Muscle of arm (tissue), 14 donors: ENCODE results near the gene MYLK. TPM values are rescaled to one million over a fixed set of nuclear protein-coding genes. Genes with fewer than 3 reads are reported as not detected.
"Not testable (repeated sequence)": the region's sequence is repeated elsewhere in the genome, so short reads cannot be mapped to it uniquely, and the experiment has no call there.

Experiments used
- DNase-seq: peaks from one replicate; pipeline ENCODE4 v3.0.0-alpha.2; 2013
- long read RNA-seq, 11 donors: transcript quantifications; one replicate each; lab custom pipeline, GENCODE V29; 2026
- polyA plus RNA-seq, 12 donors: library from polyadenylated mRNA; unstranded; fragments of 120-200 nt; gene quantifications; one replicate each; pipeline ENCODE4 v1.2.1, GENCODE V29; 2013; ENCODE audit not compliant: insufficient read length in 12 of 12

Gene MYLK, protein sequence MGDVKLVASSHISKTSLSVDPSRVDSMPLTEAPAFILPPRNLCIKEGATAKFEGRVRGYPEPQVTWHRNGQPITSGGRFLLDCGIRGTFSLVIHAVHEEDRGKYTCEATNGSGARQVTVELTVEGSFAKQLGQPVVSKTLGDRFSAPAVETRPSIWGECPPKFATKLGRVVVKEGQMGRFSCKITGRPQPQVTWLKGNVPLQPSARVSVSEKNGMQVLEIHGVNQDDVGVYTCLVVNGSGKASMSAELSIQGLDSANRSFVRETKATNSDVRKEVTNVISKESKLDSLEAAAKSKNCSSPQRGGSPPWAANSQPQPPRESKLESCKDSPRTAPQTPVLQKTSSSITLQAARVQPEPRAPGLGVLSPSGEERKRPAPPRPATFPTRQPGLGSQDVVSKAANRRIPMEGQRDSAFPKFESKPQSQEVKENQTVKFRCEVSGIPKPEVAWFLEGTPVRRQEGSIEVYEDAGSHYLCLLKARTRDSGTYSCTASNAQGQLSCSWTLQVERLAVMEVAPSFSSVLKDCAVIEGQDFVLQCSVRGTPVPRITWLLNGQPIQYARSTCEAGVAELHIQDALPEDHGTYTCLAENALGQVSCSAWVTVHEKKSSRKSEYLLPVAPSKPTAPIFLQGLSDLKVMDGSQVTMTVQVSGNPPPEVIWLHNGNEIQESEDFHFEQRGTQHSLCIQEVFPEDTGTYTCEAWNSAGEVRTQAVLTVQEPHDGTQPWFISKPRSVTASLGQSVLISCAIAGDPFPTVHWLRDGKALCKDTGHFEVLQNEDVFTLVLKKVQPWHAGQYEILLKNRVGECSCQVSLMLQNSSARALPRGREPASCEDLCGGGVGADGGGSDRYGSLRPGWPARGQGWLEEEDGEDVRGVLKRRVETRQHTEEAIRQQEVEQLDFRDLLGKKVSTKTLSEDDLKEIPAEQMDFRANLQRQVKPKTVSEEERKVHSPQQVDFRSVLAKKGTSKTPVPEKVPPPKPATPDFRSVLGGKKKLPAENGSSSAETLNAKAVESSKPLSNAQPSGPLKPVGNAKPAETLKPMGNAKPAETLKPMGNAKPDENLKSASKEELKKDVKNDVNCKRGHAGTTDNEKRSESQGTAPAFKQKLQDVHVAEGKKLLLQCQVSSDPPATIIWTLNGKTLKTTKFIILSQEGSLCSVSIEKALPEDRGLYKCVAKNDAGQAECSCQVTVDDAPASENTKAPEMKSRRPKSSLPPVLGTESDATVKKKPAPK (N-terminal part only)
- polyA plus RNA-seq: 100 to 1,000 TPM in 1 of 12 donors, 10 to 100 TPM in 10, not detected in 1; 15.4 to 109 (median 22.5) TPM
- long read RNA-seq, donor 1, full-length matches to known transcripts: 431 of 602 reads
- long read RNA-seq, donor 1, partial matches to known transcripts: 171 of 602 reads
- long read RNA-seq, donor 1, other reads (novel, unspliced or antisense): 0 of 602 reads
- long read RNA-seq, donor 2, full-length matches to known transcripts: 1 of 1 reads
- long read RNA-seq, donor 2, partial matches to known transcripts: 0 of 1 reads
- long read RNA-seq, donor 2, other reads (novel, unspliced or antisense): 0 of 1 reads
- long read RNA-seq, donor 3, full-length matches to known transcripts: 1 of 1 reads
- long read RNA-seq, donor 3, partial matches to known transcripts: 0 of 1 reads
- long read RNA-seq, donor 3, other reads (novel, unspliced or antisense): 0 of 1 reads
- long read RNA-seq, donor 4, partial matches to known transcripts: 0 of 1 reads
- long read RNA-seq, donor 4, other reads (novel, unspliced or antisense): 0 of 1 reads
- long read RNA-seq, donor 5: 0 reads
- long read RNA-seq, donor 6, full-length matches to known transcripts: 2 of 2 reads
- long read RNA-seq, donor 6, partial matches to known transcripts: 0 of 2 reads
- long read RNA-seq, donor 6, other reads (novel, unspliced or antisense): 0 of 2 reads
- long read RNA-seq, donor 7: 0 reads
- long read RNA-seq, donor 8, full-length matches to known transcripts: 2 of 2 reads
- long read RNA-seq, donor 8, partial matches to known transcripts: 0 of 2 reads
- long read RNA-seq, donor 8, other reads (novel, unspliced or antisense): 0 of 2 reads
- long read RNA-seq, donor 9, partial matches to known transcripts: 5 of 5 reads
- long read RNA-seq, donor 9, other reads (novel, unspliced or antisense): 0 of 5 reads
- long read RNA-seq, donor 10, full-length matches to known transcripts: 2 of 2 reads
- long read RNA-seq, donor 10, partial matches to known transcripts: 0 of 2 reads
- long read RNA-seq, donor 10, other reads (novel, unspliced or antisense): 0 of 2 reads
- long read RNA-seq, donor 11: 0 reads

- peak; percentile 58 for DNase-seq
These were observed at the start of gene MYLK for GRCh38 chr3:123884203-123884831. Gene MYLK (minus strand): TSS chr3:123884332. CDS start chr3:123793841, 90,491 bp downstream.

- no peak for DNase-seq
These were observed 46.3 kb upstream of the MYLK start for GRCh38 chr3:123930445-123930844.

- DNase-seq: no peak
These were observed 45.2 kb upstream of the MYLK start for GRCh38 chr3:123929325-123929724.

GRCh38 chr3:123926396-123926795, 42.3 kb upstream of the MYLK start:
- no peak for DNase-seq

DNA sequence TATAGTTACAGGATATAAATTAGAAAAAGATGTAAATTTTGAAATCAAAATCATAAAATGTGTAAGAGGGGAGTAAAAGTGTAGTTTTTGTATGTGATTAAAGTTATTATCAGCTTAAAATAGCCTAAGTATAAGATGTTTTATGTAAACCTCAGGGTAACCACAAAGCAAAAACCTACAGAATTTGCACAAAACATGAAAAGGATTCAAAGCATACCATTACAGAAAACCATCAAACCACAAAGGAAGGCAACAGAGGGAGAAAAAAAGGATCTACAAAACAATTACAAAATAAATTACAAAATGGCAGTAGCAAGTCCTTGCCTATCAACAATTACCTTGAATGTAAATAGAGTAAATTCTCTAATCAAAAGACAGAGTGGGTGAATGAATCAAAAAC, 36.7 kb upstream of the MYLK start:
- DNase-seq: no peak

DNA sequence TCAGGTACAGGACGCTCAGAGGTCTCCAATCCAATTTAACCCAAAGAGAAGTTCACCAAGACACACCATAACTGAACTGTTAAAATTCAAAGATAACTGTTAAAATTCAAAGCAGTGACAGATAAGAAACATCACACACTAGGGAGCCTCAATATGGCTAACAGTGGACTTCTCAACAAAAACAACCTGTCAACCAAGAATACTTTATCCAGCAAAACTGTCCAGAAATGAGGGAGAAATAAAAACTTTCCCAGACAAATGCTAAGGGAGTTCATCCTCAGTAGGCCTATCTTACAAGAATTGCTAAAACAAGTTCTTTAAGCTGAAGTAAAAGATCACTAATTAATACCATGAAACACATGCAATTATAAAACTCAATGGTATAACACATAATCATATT, 36.3 kb upstream of the MYLK start:
- no peak for DNase-seq

GRCh38 chr3:123919353-123919752, 35.2 kb upstream of the MYLK start:
- DNase-seq: no peak

DNA sequence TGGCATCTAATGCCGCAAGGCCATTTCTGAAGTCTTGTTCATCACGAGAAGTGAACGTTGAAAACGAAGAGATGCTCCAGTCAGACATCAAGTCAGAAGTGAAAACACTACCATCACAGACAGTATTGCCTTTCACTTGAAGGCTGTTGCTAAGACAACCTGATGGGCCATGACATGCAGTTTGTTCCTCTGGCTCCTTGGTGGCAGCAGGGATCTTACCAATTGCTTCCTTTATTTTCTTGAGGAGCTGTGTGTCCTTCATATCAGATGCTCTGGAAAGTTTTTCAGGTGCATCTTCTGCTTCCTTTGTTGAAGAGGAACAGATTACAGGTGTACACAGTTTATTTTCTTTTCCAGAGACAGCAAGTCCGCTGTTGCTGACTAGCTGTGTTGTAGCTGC, 30.7 kb upstream of the MYLK start:
- no peak for DNase-seq

DNA sequence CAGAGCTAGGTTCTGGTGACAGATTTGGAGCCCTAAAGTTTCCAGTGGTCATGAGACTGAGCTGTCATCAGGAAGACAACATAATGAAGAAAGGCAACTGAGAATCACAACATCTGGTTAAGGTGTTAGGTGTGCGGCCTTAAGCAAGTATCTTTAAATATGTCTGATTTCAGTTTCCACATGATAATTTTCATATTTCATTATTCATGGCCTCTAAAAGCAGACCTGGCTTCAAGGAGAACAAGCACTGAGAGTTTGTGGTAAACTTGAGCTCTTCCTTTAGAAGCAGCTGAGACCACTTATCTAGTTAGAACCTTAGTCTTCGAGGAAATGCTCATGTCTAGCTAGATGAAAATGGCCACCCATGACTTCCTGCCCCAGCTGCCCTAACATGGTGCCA, 25.7 kb upstream of the MYLK start:
- no peak for DNase-seq

DNA sequence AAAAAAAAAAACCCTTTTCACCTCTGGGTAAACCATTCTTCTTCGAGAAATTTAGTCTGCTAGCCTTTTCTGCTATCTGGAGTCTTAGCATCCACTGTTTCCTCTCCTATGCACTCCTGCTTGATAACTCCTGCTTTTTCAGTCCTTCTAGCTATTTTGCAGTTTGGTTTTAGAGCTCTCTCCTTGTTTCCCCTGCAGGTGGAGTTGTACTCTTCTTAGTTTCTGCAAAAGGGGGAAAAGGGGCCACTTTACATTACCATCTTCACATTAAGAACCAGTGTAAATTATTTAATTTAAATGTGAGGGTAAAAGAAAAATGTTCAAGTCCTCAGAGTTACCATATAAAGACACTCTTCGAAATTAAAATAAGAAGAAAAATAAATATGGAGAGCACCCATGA, 23.6 kb upstream of the MYLK start:
- DNase-seq: no peak

DNA sequence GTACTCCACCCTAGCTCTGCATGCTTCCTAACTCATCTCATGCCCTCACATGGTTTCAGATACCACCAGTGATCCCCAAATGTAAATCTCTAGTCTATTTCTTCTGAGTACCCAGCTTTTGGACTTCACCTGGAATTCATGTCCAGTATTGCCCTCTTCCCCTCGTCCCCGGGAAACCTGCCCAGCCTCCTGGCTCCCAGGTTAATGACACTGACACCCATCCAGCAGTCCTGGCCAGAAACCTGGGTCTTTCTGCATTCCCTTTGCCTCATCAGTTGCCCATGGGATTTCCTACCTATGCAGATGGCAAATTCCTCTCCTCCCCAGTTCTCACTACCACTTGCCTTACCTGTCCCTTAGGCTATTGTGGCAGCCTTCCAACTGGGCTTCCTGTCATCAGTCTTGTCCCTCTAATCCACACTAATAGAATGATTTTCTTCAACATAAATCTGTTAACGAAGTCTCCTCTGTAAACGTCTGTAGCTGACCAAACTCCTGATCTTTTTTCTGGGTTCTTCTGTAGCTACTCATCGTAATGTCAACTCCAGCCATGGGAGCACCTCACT, 15.3 kb upstream of the MYLK start:
- DNase-seq: no peak

DNA sequence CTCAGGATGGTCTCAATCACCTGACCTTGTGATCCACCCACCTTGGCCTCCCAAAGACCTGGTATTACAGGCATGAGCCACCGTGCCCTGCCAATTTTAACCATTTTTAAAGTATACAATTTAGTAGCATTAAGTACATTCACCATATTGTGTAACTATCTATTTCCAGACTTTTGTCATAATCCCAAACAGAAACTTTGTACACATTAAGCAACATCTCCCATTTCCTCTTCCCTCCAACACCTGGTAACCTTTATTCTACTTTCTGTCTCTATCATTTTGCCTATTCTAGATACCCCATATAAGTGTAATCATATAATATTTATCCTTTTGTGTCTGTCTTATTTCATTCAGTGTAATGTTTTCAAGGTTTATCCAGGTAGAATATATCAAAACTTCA, 8.9 kb upstream of the MYLK start:
- no peak for DNase-seq

DNA sequence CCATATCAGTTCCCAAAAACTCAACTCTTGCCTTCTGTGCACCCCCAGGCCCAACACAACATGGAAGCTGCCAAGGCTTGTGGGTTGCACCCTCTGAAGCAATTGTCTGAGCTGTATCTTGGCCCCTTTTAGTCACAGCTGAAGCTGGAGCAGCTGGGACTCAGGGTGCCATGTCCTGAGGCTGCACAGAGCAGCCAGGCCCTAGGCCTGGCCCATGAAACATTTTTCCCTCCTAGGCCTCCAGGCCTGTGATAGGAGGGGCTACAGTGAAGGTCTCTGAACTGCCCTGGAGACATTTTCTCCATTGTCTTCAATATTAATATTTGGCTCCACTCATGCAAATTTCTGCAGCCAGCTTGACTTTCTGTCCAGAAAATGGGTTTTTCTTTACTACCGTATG, 8.1 kb upstream of the MYLK start:
- no peak for DNase-seq

DNA sequence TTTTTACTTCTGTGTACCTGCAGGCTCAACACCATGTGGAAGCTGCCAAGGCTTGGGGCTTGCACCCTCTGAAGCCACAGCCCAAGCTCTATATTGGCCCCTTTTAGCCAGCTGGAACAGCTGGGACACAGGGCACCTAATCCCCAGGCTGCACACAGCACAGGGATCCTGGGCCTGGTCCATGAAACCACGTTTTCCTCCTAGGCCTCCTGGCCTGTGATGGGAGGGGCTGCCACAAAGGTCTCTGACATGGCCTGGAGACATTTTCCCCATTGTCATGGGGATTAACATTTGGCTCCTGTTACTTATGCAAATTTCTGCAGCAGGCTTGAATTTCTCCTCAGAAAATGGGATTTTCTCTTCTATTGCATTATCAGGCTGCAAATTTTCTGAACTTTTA, 6.9 kb upstream of the MYLK start:
- DNase-seq: not testable (repeated sequence)

DNA sequence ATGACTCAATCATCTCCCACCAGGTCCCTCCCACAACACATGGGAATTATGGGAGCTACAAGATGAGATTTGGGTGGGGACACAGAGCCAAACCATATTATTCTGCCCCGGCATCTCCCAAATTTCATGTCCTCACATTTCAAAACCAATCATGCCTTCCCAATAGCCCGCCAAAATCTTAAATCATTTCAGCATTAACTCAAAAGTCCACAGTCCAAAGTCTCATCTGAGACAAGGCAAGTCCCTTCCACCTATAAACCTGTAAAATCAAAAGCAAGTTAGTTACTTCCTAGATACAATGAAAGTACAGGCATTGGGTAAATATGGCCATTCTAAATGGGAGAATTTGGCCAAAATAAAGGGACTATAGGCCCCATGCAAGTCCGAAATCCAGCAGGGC, 6.0 kb upstream of the MYLK start:
- not testable (repeated sequence) for DNase-seq

DNA sequence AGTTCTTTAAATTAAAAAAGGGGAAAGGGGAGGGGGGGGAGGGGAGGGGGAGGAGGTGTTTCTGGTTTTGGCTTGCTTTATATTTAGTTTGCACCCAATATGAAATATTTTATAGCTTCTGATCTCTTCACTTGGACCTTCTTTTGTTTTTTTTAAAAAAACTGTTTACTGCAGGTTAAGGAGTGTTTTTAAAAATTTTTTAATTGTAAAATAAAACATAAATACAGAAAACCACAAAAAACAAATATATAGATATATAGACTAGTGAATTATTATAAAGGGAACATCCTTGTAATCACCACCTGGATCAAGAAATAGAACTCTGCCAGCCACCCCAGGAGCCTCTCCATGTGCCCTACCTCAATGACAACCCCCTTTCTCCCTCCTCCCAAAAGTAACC, 861 bp upstream of the MYLK start:
- DNase-seq: no peak

DNA sequence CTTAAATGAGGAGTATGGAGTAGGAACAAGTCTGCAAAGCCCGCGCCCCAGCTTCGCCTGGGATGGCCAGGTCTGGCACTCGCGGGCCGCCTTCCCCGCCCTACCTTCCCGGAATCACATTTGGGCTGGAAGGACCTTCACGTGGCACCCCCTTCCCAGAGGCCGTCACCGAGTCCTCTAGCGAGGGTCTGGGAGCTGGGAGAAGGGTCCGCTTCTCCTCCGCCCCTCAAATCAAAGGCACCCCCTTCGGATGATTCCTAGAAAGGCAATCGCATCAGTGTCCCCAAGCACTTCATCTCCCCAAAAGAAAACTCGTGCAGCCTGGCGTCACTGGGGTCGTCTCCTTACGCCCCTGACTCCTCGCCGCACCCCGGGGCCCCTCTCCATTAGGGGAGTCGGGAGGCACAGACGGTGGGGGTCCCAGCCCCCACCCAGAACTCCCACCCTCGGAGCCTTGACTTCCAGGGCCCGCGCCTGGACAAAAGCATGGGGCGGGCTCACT, 380 bp downstream of the MYLK start:
- DNase-seq: peak; percentile 8

GRCh38 chr3:123883111-123883510, 1.0 kb downstream of the MYLK start:
- DNase-seq: no peak

GRCh38 chr3:123881771-123882170, 2.4 kb downstream of the MYLK start:
- DNase-seq: no peak
